PFSK-1 (cell line): ENCODE results near the gene RNASEH1.

Source experiments
- FOXP2 ChIP-seq: optimal IDR thresholded peaks from 2 replicates; pipeline ENCODE3; 2011; ENCODE audit warnings: borderline replicate concordance, control low read depth, inconsistent platforms; ENCODE audit not compliant: insufficient read depth; ENCODE audit errors: extremely low read length, extremely low read depth
- POLR2AphosphoS5 ChIP-seq: IDR thresholded peaks from 2 replicates; pipeline ENCODE4 v1.6.1; 2012; ENCODE audit warnings: low read depth, mild to moderate bottlenecking, control low read depth, low read length, moderate library complexity
- REST ChIP-seq, 2 experiments: IDR thresholded peaks; 2 replicates each; pipeline versions ENCODE4 v1.6.1 to v1.8.0; 2011 to 2012; ENCODE audit warnings: low read depth in 2 of 2, low read length in 2 of 2, control low read depth in 1 of 2, inconsistent platforms in 1 of 2, mild to moderate bottlenecking in 1 of 2, moderate library complexity in 1 of 2; ENCODE audit not compliant: insufficient read depth in 1 of 2
- SIN3A ChIP-seq: IDR thresholded peaks from 2 replicates; pipeline ENCODE4 v1.6.1; 2012; ENCODE audit warnings: mild to moderate bottlenecking, low read length, moderate library complexity, borderline replicate concordance; ENCODE audit not compliant: insufficient read depth
- TAF1 ChIP-seq: IDR thresholded peaks from 2 replicates; pipeline ENCODE4 v1.6.1; 2012; ENCODE audit warnings: low read length, control low read depth, borderline replicate concordance; ENCODE audit not compliant: insufficient read depth

The RNASEH1 gene

GRCh38 chr2:3595985-3596384 lies 37.9 kb upstream of the RNASEH1 start:
- TF ChIP-seq REST (IDR thresholded peaks at IDR 0.05; ENCODE audit: insufficient read depth in 1 of 2, low read depth in 2 of 2, low read length in 2 of 2) (no peak), FOXP2 (no peak), SIN3A (no peak), POLR2AphosphoS5 (no peak), TAF1 (no peak)

GRCh38 chr2:3595404-3595803 lies 37.3 kb upstream of the RNASEH1 start:
- TF ChIP-seq SIN3A (no peak), REST (IDR thresholded peaks at IDR 0.05; ENCODE audit: insufficient read depth in 1 of 2, low read depth in 2 of 2, low read length in 2 of 2) (no peak), TAF1 (no peak), POLR2AphosphoS5 (no peak), FOXP2 (no peak)

GRCh38 chr2:3594493-3595281 lies 36.6 kb upstream of the RNASEH1 start, which contains the start of gene COLEC11:
TSS of gene COLEC11 (plus strand) at chr2:3595112. CDS start at chr2:3604341, 9,229 bp downstream.
- TF ChIP-seq POLR2AphosphoS5, result peak; percentile 25; the same call in 1 of the 2 replicates
- TF ChIP-seq REST (IDR thresholded peaks at IDR 0.05; ENCODE audit: insufficient read depth in 1 of 2, low read depth in 2 of 2, low read length in 2 of 2), result peak in 1 of 2 experiments; percentile 71; a peak in 1 of 4 replicates
- TF ChIP-seq SIN3A, result no peak

GRCh38 chr2:3589086-3589485 lies 31.0 kb upstream of the RNASEH1 start:
- no peak for TF ChIP-seq SIN3A
- TF ChIP-seq FOXP2, result no peak
- TF ChIP-seq POLR2AphosphoS5, result no peak
- TF ChIP-seq TAF1, result no peak
- no peak for TF ChIP-seq REST (IDR thresholded peaks at IDR 0.05; ENCODE audit: insufficient read depth in 1 of 2, low read depth in 2 of 2, low read length in 2 of 2)
